ENCODE measurements around the gene CTRB1. TPM values are rescaled to one million over a fixed set of nuclear protein-coding genes. Genes with fewer than 3 reads are reported as not detected.

The CTRB1 gene
- total RNA-seq, 2 donors from 2014 or later: 19.1 TPM; not detected in 1

GRCh38 chr16:75234856-75235696 is 16.3 kb downstream of the CTRB1 start:
- H3K4me1 ChIP-seq: no peaks in the 10 kb centered on the region
- no peaks in the 10 kb centered on the region for H3K27me3 ChIP-seq
- intact Hi-C loops (cut with DNase I): no loop called here
- H3K27ac ChIP-seq: no peak overlapping the region
- no peaks in the 10 kb centered on the region for H3K9me3 ChIP-seq
- peak; percentile 21 for DNase-seq
- H3K36me3 ChIP-seq: peaks cover 3% of the 10 kb centered on the region
- TF ChIP-seq, protein P1, sequence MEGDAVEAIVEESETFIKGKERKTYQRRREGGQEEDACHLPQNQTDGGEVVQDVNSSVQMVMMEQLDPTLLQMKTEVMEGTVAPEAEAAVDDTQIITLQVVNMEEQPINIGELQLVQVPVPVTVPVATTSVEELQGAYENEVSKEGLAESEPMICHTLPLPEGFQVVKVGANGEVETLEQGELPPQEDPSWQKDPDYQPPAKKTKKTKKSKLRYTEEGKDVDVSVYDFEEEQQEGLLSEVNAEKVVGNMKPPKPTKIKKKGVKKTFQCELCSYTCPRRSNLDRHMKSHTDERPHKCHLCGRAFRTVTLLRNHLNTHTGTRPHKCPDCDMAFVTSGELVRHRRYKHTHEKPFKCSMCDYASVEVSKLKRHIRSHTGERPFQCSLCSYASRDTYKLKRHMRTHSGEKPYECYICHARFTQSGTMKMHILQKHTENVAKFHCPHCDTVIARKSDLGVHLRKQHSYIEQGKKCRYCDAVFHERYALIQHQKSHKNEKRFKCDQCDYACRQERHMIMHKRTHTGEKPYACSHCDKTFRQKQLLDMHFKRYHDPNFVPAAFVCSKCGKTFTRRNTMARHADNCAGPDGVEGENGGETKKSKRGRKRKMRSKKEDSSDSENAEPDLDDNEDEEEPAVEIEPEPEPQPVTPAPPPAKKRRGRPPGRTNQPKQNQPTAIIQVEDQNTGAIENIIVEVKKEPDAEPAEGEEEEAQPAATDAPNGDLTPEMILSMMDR (IDR thresholded peaks at IDR 0.05): no peak
- H3K4me3 ChIP-seq: no peak overlapping the region
- no peak overlapping the region for H3K9ac ChIP-seq (ENCODE audit: low read depth in 2 of 2, low read length in 2 of 2)

DNA sequence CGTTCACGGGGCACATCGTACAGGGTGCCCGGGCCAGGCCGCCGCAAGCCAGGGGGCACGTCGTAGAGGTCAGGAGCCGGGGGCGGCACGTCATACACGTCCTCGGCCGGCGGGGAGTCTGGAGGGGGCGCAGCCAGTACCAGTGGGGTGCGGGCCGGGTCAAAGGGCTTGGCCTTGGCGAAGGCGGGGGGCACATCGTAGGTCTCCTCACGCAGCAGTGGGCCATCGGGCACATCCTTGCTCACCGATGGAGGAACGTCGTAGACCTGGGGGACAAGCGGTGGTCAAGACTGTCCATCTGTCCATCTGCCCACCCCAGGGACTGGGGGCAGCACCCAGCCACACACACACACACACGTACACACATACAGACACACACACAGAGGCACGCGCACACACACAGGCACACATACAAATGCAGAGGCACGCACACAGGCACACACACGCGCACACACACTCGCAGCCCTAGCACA is 17.0 kb downstream of the CTRB1 start:
- Histone ChIP-seq H3K27ac (no peak overlapping the region), H3K4me3 (no peak overlapping the region), H3K36me3 (peaks cover 3% of the 10 kb centered on the region), H3K9ac (ENCODE audit: low read depth in 2 of 2, low read length in 2 of 2) (no peak overlapping the region), H3K27me3 (no peaks in the 10 kb centered on the region), H3K9me3 (no peaks in the 10 kb centered on the region), H3K4me1 (no peaks in the 10 kb centered on the region)
- intact Hi-C loops (cut with DNase I): no loop called here
- peak; percentile 19 for DNase-seq
- TF ChIP-seq, protein P1 (IDR thresholded peaks at IDR 0.05): no peak

- Histone ChIP-seq H3K9me3 (no peaks in the 10 kb centered on the region), H3K36me3 (peaks cover 3% of the 10 kb centered on the region), H3K4me3 (no peak overlapping the region), H3K27ac (no peak overlapping the region), H3K27me3 (no peaks in the 10 kb centered on the region), H3K4me1 (no peaks in the 10 kb centered on the region), H3K9ac (ENCODE audit: low read depth in 2 of 2, low read length in 2 of 2) (no peak overlapping the region)
- no peak for DNase-seq
- intact Hi-C loops (cut with DNase I): no loop called here
- TF ChIP-seq, protein P1 (IDR thresholded peaks at IDR 0.05): no peak
Observed at GRCh38 chr16:75236232-75236631, 17.4 kb downstream of the CTRB1 start.

GRCh38 chr16:75236736-75237397 is 18.1 kb downstream of the CTRB1 start:
- TF ChIP-seq, protein P1 (IDR thresholded peaks at IDR 0.05): no peak
- no peaks in the 10 kb centered on the region for H3K4me1 ChIP-seq
- intact Hi-C loops (cut with DNase I): no loop called here
- H3K36me3 ChIP-seq: peaks cover 6% of the 10 kb centered on the region
- H3K27me3 ChIP-seq: no peaks in the 10 kb centered on the region
- H3K9me3 ChIP-seq: no peaks in the 10 kb centered on the region
- no peak overlapping the region for H3K4me3 ChIP-seq
- H3K9ac ChIP-seq (ENCODE audit: low read depth in 2 of 2, low read length in 2 of 2): no peak overlapping the region
- H3K27ac ChIP-seq: no peak overlapping the region
- DNase-seq: no peak

GRCh38 chr16:75237398-75238131 is 18.8 kb downstream of the CTRB1 start:
- Histone ChIP-seq H3K4me3 (no peak overlapping the region), H3K9ac (ENCODE audit: low read depth in 2 of 2, low read length in 2 of 2) (peak overlapping the region in 1 of 2 donors; percentile 6), H3K36me3 (peaks cover 11% of the 10 kb centered on the region), H3K4me1 (no peaks in the 10 kb centered on the region), H3K27me3 (no peaks in the 10 kb centered on the region), H3K27ac (no peak overlapping the region), H3K9me3 (no peaks in the 10 kb centered on the region)
- intact Hi-C loops (cut with DNase I): no loop called here
- peak; percentile 17 for DNase-seq
- TF ChIP-seq, protein P1 (IDR thresholded peaks at IDR 0.05): no peak

Data from colonic mucosa (tissue), 4 donors.